Immature natural killer cell (primary cell): ENCODE data around the gene FAM181A. TPM values are rescaled to one million over a fixed set of nuclear protein-coding genes. Genes with fewer than 3 reads are reported as not detected.

Experiments used
- DNase-seq, 3 donors: peaks; one replicate each; pipeline ENCODE4 v3.0.0; 2022; ENCODE audit warnings: mixed read lengths in 1 of 3
- H3K27ac Mint-ChIP-seq, 6 donors: one replicate each; pipeline ENCODE4 v1.8.0; 2020; ENCODE audit warnings: mixed read lengths in 6 of 6, mild to moderate bottlenecking in 5 of 6, inconsistent platforms in 4 of 6, moderate library complexity in 3 of 6
- H3K27me3 Mint-ChIP-seq, 3 donors: one replicate each; pipeline ENCODE4 v1.8.0; 2020 to 2021; ENCODE audit warnings: low read depth in 3 of 3, mild to moderate bottlenecking in 3 of 3, mixed read lengths in 3 of 3, moderate library complexity in 3 of 3, inconsistent platforms in 1 of 3
- H3K36me3 Mint-ChIP-seq, 3 donors: one replicate each; pipeline ENCODE4 v1.8.0; 2020; ENCODE audit warnings: mixed read lengths in 3 of 3, inconsistent platforms in 2 of 3, mild to moderate bottlenecking in 2 of 3
- H3K4me1 Mint-ChIP-seq, 2 donors: one replicate each; pipeline ENCODE4 v1.8.0; 2020; ENCODE audit warnings: inconsistent platforms in 2 of 2, mild to moderate bottlenecking in 2 of 2, mixed read lengths in 2 of 2, moderate library complexity in 1 of 2
- H3K4me3 Mint-ChIP-seq, 5 donors: one replicate each; pipeline ENCODE4 v1.8.0; 2020; ENCODE audit warnings: mild to moderate bottlenecking in 5 of 5, mixed read lengths in 5 of 5, inconsistent platforms in 3 of 5, moderate library complexity in 3 of 5
- H3K9me3 Mint-ChIP-seq, 6 donors: one replicate each; pipeline ENCODE4 v1.8.0; 2020; ENCODE audit warnings: mild to moderate bottlenecking in 6 of 6, mixed read lengths in 6 of 6, inconsistent platforms in 4 of 6, moderate library complexity in 3 of 6
- polyA plus RNA-seq, 3 donors: library from polyadenylated mRNA; unstranded; fragments of 300-500 nt; fragmentation: Illumina TruSeq; gene quantifications; one replicate each; pipeline ENCODE4 v1.2.3, GENCODE V29; 2021

The FAM181A gene
- polyA plus RNA-seq, 3 donors from 2014 or later = not detected

DNA sequence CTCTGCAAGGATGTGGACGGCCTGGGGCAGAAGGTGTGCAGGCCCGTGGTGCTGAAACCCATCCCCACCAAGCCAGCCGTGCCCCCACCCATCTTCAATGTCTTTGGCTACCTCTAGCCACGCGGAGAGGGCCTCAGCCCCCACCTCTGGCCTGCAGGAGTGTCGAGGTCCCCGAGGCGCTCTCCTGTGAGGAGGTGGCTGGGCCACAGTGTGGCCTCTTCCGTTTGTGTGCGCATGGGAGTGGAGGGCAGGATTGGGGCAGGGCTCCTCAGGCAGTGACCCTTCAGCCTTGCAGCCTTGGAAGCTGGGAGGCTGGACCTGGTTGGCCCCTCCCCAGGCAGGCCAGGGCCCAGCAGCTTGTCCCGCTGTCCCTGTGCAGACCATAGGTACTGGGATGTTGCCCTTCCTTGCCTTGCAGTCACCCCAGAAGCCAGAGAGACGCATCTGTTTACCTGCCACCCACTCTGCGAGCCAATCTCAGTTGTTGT lies 1.9 kb downstream of the FAM181A start:
- Mint-ChIP-seq H3K36me3 (no peaks in the 10 kb centered on the region), H3K4me1 (no peaks in the 10 kb centered on the region), H3K27ac (no peak overlapping the region), H3K4me3 (no peak overlapping the region), H3K9me3 (no peaks in the 10 kb centered on the region), H3K27me3 (no peaks in the 10 kb centered on the region)
- no peak for DNase-seq

- no peak overlapping the region for H3K27ac Mint-ChIP-seq
- no peak overlapping the region for H3K4me3 Mint-ChIP-seq
- no peaks in the 10 kb centered on the region for H3K9me3 Mint-ChIP-seq
- DNase-seq = no peak
- no peaks in the 10 kb centered on the region for H3K36me3 Mint-ChIP-seq
- H3K4me1 Mint-ChIP-seq = no peaks in the 10 kb centered on the region
- H3K27me3 Mint-ChIP-seq = no peaks in the 10 kb centered on the region
Observed at GRCh38 chr14:93929657-93930056, 2.5 kb downstream of the FAM181A start.

DNA sequence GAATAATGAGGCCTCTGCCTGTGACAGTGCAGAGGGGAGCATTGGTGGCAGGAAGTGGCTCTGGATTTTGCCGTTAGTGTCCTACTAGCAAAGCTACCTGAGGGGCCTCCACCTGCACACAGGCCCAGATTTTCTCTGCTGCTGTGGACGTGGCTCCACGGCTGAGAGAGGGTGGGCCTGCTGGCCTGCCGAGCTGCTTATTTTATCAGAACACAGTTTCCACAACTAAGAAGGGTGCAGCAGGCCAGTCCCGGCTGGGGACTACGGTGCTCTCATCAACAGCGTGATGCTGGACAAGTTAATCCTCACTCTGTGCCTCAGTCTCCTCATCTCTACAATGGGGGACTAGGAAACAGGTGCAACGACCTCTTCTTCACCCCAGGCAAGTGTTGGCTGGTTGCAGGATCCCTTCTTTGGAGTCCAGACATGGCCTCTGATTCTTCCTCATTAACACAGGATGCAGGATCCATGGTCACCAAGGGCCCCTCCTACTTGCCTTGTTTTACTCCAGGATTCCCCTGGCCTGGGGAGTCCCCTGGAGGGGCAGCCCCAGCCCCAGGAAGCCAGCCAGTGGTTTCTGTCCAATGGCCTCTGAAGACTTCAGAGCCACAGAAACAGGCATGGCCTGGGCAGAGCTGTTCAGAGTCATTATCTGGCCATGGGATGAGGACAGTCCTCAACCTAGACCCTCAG lies 3.3 kb downstream of the FAM181A start:
- no peak overlapping the region for H3K4me3 Mint-ChIP-seq
- H3K27ac Mint-ChIP-seq = no peak overlapping the region
- no peak for DNase-seq
- H3K27me3 Mint-ChIP-seq = no peaks in the 10 kb centered on the region
- H3K4me1 Mint-ChIP-seq = no peaks in the 10 kb centered on the region
- H3K36me3 Mint-ChIP-seq = no peaks in the 10 kb centered on the region
- H3K9me3 Mint-ChIP-seq = no peaks in the 10 kb centered on the region

DNA sequence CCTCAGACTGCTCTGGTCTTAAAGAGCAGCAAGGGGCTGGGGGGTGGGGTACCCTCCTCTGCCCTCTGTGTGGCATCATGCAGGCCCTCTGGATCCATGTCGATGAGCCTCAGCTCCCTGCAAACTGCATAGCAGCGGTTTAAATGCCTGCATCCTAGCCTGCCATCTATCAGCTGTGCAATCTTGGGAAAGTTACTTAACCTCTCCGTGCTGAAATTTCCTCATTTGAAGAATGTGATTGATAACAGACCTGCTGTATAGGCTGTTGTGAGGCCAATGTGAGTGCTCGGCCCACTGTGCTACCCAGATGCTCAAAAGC lies 3.8 kb downstream of the FAM181A start:
- no peaks in the 10 kb centered on the region for H3K27me3 Mint-ChIP-seq
- no peak overlapping the region for H3K27ac Mint-ChIP-seq
- H3K4me3 Mint-ChIP-seq = no peak overlapping the region
- no peaks in the 10 kb centered on the region for H3K4me1 Mint-ChIP-seq
- no peak for DNase-seq
- H3K9me3 Mint-ChIP-seq = no peaks in the 10 kb centered on the region
- no peaks in the 10 kb centered on the region for H3K36me3 Mint-ChIP-seq

- Mint-ChIP-seq H3K9me3 (no peaks in the 10 kb centered on the region), H3K4me3 (no peak overlapping the region), H3K36me3 (no peaks in the 10 kb centered on the region), H3K27me3 (peaks cover 0 to 2% (median 0%) of the 10 kb centered on the region in 3 donors), H3K27ac (no peak overlapping the region), H3K4me1 (no peaks in the 10 kb centered on the region)
- no peak for DNase-seq
Observed at GRCh38 chr14:93932642-93933041, 5.5 kb downstream of the FAM181A start.

- Mint-ChIP-seq H3K27ac (no peak overlapping the region), H3K36me3 (no peaks in the 10 kb centered on the region), H3K4me1 (peaks cover 4 to 8% of the 10 kb centered on the region in 2 donors), H3K9me3 (no peaks in the 10 kb centered on the region), H3K27me3 (peaks cover 0 to 6% (median 4%) of the 10 kb centered on the region in 3 donors), H3K4me3 (no peak overlapping the region)
- no peak for DNase-seq
Observed at GRCh38 chr14:93935213-93935612, 8.1 kb downstream of the FAM181A start.

GRCh38 chr14:93936245-93936644 lies 9.1 kb downstream of the FAM181A start:
- Mint-ChIP-seq H3K27me3 (peaks cover 0 to 6% (median 4%) of the 10 kb centered on the region in 3 donors), H3K4me1 (peaks cover 8 to 9% of the 10 kb centered on the region in 2 donors), H3K27ac (no peak overlapping the region), H3K36me3 (no peaks in the 10 kb centered on the region), H3K9me3 (no peaks in the 10 kb centered on the region), H3K4me3 (no peak overlapping the region)
- no peak for DNase-seq

- no peak for DNase-seq
- H3K4me1 Mint-ChIP-seq = peaks cover 8 to 9% of the 10 kb centered on the region in 2 donors
- no peak overlapping the region for H3K4me3 Mint-ChIP-seq
- peaks cover 0 to 6% (median 4%) of the 10 kb centered on the region in 3 donors for H3K27me3 Mint-ChIP-seq
- no peaks in the 10 kb centered on the region for H3K36me3 Mint-ChIP-seq
- no peak overlapping the region for H3K27ac Mint-ChIP-seq
- no peaks in the 10 kb centered on the region for H3K9me3 Mint-ChIP-seq
Observed at GRCh38 chr14:93936926-93937325, 9.8 kb downstream of the FAM181A start.

GRCh38 chr14:93937519-93937918 lies 10.4 kb downstream of the FAM181A start:
- no peaks in the 10 kb centered on the region for H3K9me3 Mint-ChIP-seq
- H3K36me3 Mint-ChIP-seq = peaks cover 0 to 3% (median 3%) of the 10 kb centered on the region in 3 donors
- peak overlapping the region in 3 of 5 donors; percentile 14 to 73 (median 41) for H3K4me3 Mint-ChIP-seq
- peaks cover 0 to 6% (median 4%) of the 10 kb centered on the region in 3 donors for H3K27me3 Mint-ChIP-seq
- peaks cover 8 to 9% of the 10 kb centered on the region in 2 donors for H3K4me1 Mint-ChIP-seq
- no peak for DNase-seq
- H3K27ac Mint-ChIP-seq = no peak overlapping the region

DNA sequence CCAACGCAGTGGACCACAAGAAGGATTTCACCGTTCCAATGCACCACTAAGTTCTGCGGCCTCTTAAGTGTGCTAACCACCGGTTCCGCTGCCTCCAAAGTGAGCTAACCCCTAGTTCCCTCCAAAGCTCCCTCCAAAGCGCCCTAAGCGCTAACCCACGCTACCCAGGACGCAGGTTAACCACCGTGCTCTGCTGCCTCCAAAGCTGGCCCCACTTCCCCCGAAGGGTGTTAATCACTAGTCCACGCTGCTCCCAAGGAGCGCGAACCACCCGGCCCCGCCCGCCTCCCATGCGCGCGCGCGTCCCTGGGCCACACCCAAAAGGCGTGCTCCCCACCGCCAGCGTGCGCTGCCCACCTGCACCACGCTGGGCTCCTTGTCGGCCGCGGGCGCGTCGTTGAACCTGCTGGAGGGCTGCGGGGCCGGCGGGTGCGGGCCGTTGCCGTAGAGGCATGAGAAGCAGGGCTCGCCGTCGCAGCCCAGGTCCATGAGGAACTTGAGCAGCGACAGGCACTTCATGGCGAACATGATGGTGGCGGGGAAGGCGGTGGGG lies 11.7 kb downstream of the FAM181A start:
- DNase-seq = no peak
- H3K4me1 Mint-ChIP-seq = peaks cover 8 to 9% of the 10 kb centered on the region in 2 donors
- H3K27me3 Mint-ChIP-seq = peaks cover 0 to 6% (median 4%) of the 10 kb centered on the region in 3 donors
- H3K9me3 Mint-ChIP-seq = no peaks in the 10 kb centered on the region
- peak overlapping the region; percentile 72 to 78 (median 74) for H3K4me3 Mint-ChIP-seq
- peaks cover 1 to 9% (median 6%) of the 10 kb centered on the region in 3 donors for H3K36me3 Mint-ChIP-seq
- no peak overlapping the region for H3K27ac Mint-ChIP-seq

GRCh38 chr14:93939304-93940229 lies 12.4 kb downstream of the FAM181A start:
- peaks cover 4 to 14% (median 11%) of the 10 kb centered on the region in 3 donors for H3K36me3 Mint-ChIP-seq
- H3K9me3 Mint-ChIP-seq = no peaks in the 10 kb centered on the region
- H3K27ac Mint-ChIP-seq = peak overlapping the region in 2 of 6 donors; percentile 9 to 59
- peak overlapping the region; percentile 72 to 78 (median 74) for H3K4me3 Mint-ChIP-seq
- H3K4me1 Mint-ChIP-seq = peaks cover 8 to 9% of the 10 kb centered on the region in 2 donors
- peak; percentile 88 to 90 (median 89) for DNase-seq
- peaks cover 0 to 6% (median 4%) of the 10 kb centered on the region in 3 donors for H3K27me3 Mint-ChIP-seq

- no peak for DNase-seq
- H3K27ac Mint-ChIP-seq = peak overlapping the region in 4 of 6 donors; percentile 3 to 86 (median 39)
- peaks cover 8 to 9% of the 10 kb centered on the region in 2 donors for H3K4me1 Mint-ChIP-seq
- peaks cover 0 to 6% (median 6%) of the 10 kb centered on the region in 3 donors for H3K27me3 Mint-ChIP-seq
- peaks cover 8 to 18% (median 15%) of the 10 kb centered on the region in 3 donors for H3K36me3 Mint-ChIP-seq
- H3K9me3 Mint-ChIP-seq = no peaks in the 10 kb centered on the region
- H3K4me3 Mint-ChIP-seq = peak overlapping the region in 2 of 5 donors; percentile 39 to 72
Observed at GRCh38 chr14:93940437-93940836, 13.3 kb downstream of the FAM181A start.

GRCh38 chr14:93941293-93941910 lies 14.3 kb downstream of the FAM181A start:
- H3K27me3 Mint-ChIP-seq = peaks cover 0 to 6% (median 6%) of the 10 kb centered on the region in 3 donors
- no peak for DNase-seq
- peak overlapping the region in 2 of 6 donors; percentile 3 to 51 for H3K27ac Mint-ChIP-seq
- peaks cover 8 to 9% of the 10 kb centered on the region in 2 donors for H3K4me1 Mint-ChIP-seq
- peaks cover 8 to 21% (median 18%) of the 10 kb centered on the region in 3 donors for H3K36me3 Mint-ChIP-seq
- H3K4me3 Mint-ChIP-seq = no peak overlapping the region
- H3K9me3 Mint-ChIP-seq = no peaks in the 10 kb centered on the region
